Activated CD8-positive, alpha-beta memory T cell treated with anti-CD3 and anti-CD28 coated beads, Interleukin-2, amount 50 U/mL, for 4 hours (primary cell): ENCODE measurements around the gene ARSB.

Experiments used
- DNase-seq: peaks from one replicate; pipeline ENCODE4 v3.0.0-alpha.2; 2020

Gene ARSB

DNA sequence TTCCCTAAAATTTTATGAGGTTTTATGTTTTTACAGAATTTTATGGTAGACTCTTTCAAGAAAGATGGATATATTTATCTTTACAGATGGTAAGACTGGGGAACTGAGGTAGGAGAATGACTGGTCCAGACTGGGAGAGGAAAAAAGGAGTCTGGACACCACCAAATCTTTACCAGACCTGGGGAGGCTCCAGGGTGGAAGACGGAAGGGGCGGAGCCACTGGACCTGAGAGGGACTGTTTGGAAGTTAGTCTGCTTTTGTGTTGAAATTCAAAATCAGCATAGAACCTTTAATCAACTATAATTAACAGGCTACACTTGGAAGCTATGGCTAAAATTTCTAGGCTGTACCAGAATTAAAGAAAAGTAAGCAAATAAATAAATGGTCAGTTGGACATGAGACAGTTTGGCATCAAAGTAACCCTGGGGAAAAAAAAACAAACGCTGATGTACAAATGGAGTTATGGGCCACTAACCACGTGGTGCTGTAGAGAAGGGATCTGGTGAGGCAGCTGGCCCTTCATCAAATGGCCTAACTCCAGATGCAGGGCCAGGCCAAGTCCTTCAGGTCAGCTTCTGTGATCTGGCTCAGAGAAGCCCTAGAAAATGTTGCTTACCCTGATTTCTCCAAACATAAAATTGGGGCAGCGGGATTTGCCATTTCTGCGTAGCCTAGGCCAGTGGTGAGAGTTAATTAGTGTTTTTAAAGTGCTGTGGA, 155.1 kb downstream of the ARSB start:
- DNase-seq: no peak

DNA sequence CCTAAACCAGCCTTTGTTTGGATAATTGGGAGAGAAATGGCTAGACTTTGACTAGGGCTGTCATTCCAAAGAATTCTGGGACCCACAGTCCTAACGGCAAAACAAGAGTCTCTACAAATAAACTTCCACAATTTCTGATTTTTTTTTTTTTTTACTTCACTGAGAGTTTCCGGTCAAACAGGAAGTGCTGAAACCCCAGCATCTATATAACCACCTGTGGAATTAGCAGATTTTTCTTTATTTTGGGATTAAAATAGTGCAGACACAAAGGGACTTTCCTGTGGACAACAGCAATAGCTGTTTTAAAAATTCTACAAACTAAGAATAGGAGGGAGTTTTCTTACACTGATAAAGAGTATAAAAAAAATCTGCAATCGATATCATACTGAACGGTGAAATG, 157.4 kb downstream of the ARSB start:
- DNase-seq: no peak

GRCh38 chr5:78824831-78825281, 160.3 kb downstream of the ARSB start:
- DNase-seq: no peak

GRCh38 chr5:78823196-78823595, 161.9 kb downstream of the ARSB start:
- no peak for DNase-seq

DNA sequence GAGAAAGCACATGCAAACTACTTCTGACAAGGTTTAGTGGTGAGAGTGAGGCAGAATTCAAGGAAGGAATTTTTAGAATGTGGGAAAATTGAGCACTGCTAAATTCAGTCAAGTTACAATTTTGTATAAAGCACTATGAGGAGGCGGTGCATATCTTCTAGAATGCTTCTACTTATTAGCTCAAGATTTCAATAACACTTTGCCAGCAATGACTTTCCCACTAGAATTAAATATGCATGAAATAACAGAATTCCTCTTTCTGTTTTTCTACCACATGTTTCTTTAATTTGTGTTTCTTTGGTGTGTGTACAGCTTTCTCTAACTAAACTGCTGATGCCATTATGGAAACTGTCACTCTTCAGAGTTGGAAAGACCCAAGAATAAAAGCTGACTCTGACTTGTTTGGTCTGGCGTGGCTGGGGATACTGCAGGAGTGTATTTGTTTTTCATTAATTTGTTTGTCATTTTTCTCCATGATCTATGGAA, 163.5 kb downstream of the ARSB start:
- DNase-seq: no peak

- DNase-seq: no peak
Measured at GRCh38 chr5:78819707-78820106, 165.4 kb downstream of the ARSB start.

DNA sequence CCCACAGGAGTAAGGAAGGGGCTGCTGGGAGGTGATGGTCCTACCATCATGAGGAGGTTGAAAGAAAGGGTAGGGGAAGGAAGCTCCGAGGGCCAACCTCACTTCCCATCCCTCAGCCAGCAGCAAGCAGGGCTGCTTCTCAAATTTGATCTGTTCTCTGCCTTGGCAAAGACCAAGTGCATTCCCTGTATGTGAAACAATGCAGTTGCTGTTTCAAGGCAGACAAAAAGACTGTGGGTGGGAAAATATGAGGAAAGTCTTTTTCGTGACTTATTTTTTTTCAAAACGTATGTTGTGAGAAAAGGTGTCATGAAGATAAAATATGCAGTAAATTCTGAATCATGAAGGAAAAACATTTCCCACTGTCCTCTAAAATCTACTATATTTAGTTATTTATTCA, 165.9 kb downstream of the ARSB start:
- DNase-seq: no peak

DNA sequence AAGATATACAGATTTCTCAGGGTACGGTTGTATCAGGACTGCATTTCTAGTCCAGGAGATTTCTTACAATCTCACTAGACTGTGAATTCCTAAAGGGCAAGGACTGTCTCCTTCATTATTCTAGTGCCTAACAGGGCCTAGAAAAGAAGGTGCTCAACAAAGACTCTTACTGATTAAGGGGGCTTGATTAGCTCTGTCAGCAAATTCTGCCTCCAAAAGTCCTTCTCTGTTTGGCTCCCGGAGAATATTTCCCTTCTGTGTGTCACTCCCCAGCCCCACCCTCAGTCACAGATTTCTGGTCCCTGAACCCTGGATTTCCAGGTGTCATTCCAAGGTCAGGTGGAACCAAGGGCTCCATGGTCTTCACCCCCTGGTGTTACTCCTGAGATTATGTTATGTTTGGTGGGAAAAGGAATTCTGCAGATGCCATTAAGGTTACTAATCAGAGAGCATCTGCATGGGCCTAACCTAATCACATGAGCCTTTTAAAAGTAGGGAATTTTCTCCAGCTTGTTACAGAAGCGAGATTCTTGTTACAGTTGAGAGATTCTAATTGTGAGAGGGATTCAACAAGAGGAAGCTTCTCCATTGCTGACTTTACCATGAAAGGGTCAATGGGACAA, 168.9 kb downstream of the ARSB start:
- no peak for DNase-seq

DNA sequence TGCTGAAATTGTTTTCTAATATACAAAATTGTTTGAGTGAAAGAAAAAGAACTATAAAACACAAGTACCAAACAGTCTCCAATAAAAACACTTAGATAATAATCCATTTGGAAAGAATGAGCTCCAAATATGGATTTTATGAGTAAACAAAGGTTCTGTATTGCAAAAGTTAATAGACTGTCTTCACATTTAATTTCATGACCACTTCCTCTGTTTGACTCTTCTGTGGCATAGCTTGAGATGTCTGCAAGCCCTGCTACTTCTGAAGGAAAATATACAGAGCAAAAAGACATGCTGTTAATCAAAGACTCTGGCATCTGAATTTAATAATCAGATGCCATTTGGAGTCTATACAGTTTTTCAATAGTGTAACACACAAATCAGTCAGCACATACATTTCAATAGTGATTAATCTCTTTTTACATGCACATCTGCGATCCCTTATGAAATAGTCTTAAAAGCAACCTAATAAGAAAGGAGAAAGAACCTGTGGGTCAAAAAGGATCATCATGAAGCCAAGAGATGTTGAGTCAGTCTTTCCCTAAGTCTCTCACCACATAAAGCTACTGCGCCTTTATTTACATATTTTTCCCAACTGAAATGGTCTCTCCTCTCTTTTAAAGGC, 171.1 kb downstream of the ARSB start:
- no peak for DNase-seq

- DNase-seq: no peak
Measured at GRCh38 chr5:78813286-78813685, 171.8 kb downstream of the ARSB start.

GRCh38 chr5:78811866-78812265, 173.2 kb downstream of the ARSB start:
- DNase-seq: no peak

- DNase-seq: no peak
Measured at GRCh38 chr5:78811121-78811817, 173.8 kb downstream of the ARSB start.

GRCh38 chr5:78810098-78810920, 174.8 kb downstream of the ARSB start:
- no peak for DNase-seq

DNA sequence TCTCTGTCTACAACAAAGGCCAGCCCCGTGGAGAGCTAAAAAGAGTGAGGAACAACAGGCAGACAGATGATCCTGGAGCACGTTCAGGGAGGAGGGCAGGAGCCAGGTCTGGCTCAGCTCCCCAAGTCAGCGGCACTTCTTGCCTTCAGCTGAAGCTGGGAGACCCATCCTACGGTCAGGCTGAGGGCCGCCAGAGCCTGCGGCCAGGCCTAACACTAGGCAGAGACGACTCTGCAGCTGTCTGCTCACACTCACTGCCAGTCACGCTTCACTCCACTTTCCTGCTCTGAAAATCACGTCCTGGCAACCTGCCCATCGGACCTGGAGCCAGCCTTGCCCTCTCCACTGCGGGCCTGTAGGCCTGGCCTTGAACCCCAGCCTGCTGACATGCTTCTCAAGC, 175.7 kb downstream of the ARSB start:
- no peak for DNase-seq

GRCh38 chr5:78808818-78809217, 176.3 kb downstream of the ARSB start:
- no peak for DNase-seq

GRCh38 chr5:78808380-78808779, 176.7 kb downstream of the ARSB start:
- DNase-seq: no peak

GRCh38 chr5:78806544-78806943, 178.6 kb downstream of the ARSB start:
- DNase-seq: no peak

GRCh38 chr5:78805474-78806124, 179.5 kb downstream of the ARSB start:
- no peak for DNase-seq

GRCh38 chr5:78804995-78805394, 180.1 kb downstream of the ARSB start:
- DNase-seq: no peak

- DNase-seq: no peak
Measured at GRCh38 chr5:78803941-78804340, 181.2 kb downstream of the ARSB start.

DNA sequence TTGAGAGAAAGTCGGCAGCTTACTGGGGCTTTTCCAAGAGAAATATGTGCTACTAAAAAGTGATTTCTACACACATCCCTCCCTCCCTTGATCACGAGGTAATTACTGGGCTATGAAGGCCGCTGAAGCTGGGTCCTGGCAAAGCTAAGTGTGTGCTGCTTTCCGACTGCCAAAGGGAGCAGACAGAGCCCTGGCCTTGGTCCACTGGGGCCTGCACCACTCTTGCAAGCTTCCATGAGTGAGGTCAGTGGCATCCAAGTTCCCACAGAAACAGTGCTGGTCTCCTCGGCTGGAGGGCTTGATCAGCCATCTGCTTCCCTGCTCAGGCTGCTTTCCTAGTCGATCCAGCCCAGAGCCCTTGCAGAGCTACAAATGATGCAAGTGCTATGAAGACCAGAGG, 181.8 kb downstream of the ARSB start:
- no peak for DNase-seq

- no peak for DNase-seq
Measured at GRCh38 chr5:78801413-78801812, 183.7 kb downstream of the ARSB start.
